ENCODE measurements around the gene ARHGEF6. TPM values are rescaled to one million over a fixed set of nuclear protein-coding genes. Genes with fewer than 3 reads are reported as not detected.

The ARHGEF6 gene
- total and polyA plus RNA-seq, 2 experiments from 2014 or later, result 3.5 to 3.7 TPM

GRCh38 chrX:136650811-136651210, 129.9 kb downstream of the ARHGEF6 start:
- no peak overlapping the region for H3K4me3 ChIP-seq
- H3K27me3 ChIP-seq, result no peaks in the 10 kb centered on the region
- WGBS (ENCODE audit: low lambda C conversion rate, missing lambda C conversion rate), result 92% methylated on average over 3 of the region's 3 CpGs
- no peaks in the 10 kb centered on the region for H3K4me1 ChIP-seq (ENCODE audit: insufficient read depth)
- H3K9me2 ChIP-seq (replicated peaks; ENCODE audit: insufficient read depth), result no peaks in the 10 kb centered on the region
- H3K79me2 ChIP-seq, result no peaks in the 10 kb centered on the region
- no peaks in the 10 kb centered on the region for H3K9me3 ChIP-seq (ENCODE audit: low read depth)
- no peak overlapping the region for H2AFZ ChIP-seq
- H3K27ac ChIP-seq, result no peak overlapping the region
- DNase-seq (ENCODE audit: low spot score), result no peak
- H3K36me3 ChIP-seq (replicated peaks; ENCODE audit: insufficient read depth, low read depth), result no peaks in the 10 kb centered on the region
- no peak for TF ChIP-seq CTCF (IDR thresholded peaks at IDR 0.05; ENCODE audit: poor library complexity)
- H4K20me1 ChIP-seq (ENCODE audit: insufficient read depth, poor library complexity, severe bottlenecking), result no peaks in the 10 kb centered on the region
- no peak overlapping the region for H3K4me2 ChIP-seq

GRCh38 chrX:136647677-136648360, 132.9 kb downstream of the ARHGEF6 start, which contains the start of gene CD40LG:
Gene CD40LG (plus strand): TSS chrX:136648158. CDS start chrX:136648249, 91 bp downstream.
- no peaks in the 10 kb centered on the region for H3K36me3 ChIP-seq (replicated peaks; ENCODE audit: insufficient read depth, low read depth)
- no peak within 1 kb of the TSS for H3K4me3 ChIP-seq
- H2AFZ ChIP-seq, result no peak within 1 kb of the TSS
- H3K9me3 ChIP-seq (ENCODE audit: low read depth), result no peaks in the 10 kb centered on the region
- 86% methylated on average over 10 of the region's 10 CpGs for WGBS (ENCODE audit: low lambda C conversion rate, missing lambda C conversion rate)
- no peak within 1 kb of the TSS for H3K27ac ChIP-seq
- no peak within 1 kb of the TSS for H3K4me2 ChIP-seq
- no peaks in the 10 kb centered on the region for H3K9me2 ChIP-seq (replicated peaks; ENCODE audit: insufficient read depth)
- no peaks in the 10 kb centered on the region for H4K20me1 ChIP-seq (ENCODE audit: insufficient read depth, poor library complexity, severe bottlenecking)
- no peak for DNase-seq (ENCODE audit: low spot score)
- H3K79me2 ChIP-seq, result no peaks in the 10 kb centered on the region
- TF ChIP-seq CTCF (IDR thresholded peaks at IDR 0.05; ENCODE audit: poor library complexity), result no peak
- no peaks in the 10 kb centered on the region for H3K4me1 ChIP-seq (ENCODE audit: insufficient read depth)
- H3K27me3 ChIP-seq, result no peaks in the 10 kb centered on the region

- H3K4me3 ChIP-seq, result no peak overlapping the region
- no peak for DNase-seq (ENCODE audit: low spot score)
- no peak overlapping the region for H3K27ac ChIP-seq
- H3K4me2 ChIP-seq, result no peak overlapping the region
- H3K79me2 ChIP-seq, result no peaks in the 10 kb centered on the region
- no peaks in the 10 kb centered on the region for H3K36me3 ChIP-seq (replicated peaks; ENCODE audit: insufficient read depth, low read depth)
- H4K20me1 ChIP-seq (ENCODE audit: insufficient read depth, poor library complexity, severe bottlenecking), result no peaks in the 10 kb centered on the region
- 51% methylated on average over 5 of the region's 5 CpGs for WGBS (ENCODE audit: low lambda C conversion rate, missing lambda C conversion rate)
- no peak overlapping the region for H2AFZ ChIP-seq
- no peaks in the 10 kb centered on the region for H3K4me1 ChIP-seq (ENCODE audit: insufficient read depth)
- no peaks in the 10 kb centered on the region for H3K9me2 ChIP-seq (replicated peaks; ENCODE audit: insufficient read depth)
- no peaks in the 10 kb centered on the region for H3K27me3 ChIP-seq
- H3K9me3 ChIP-seq (ENCODE audit: low read depth), result no peaks in the 10 kb centered on the region
- TF ChIP-seq EZH2 (IDR thresholded peaks at IDR 0.05; ENCODE audit: borderline replicate concordance), result no peak
- TF ChIP-seq CTCF (IDR thresholded peaks at IDR 0.05; ENCODE audit: poor library complexity), result no peak
- no peak for TF ChIP-seq EZH2phosphoT487 (IDR thresholded peaks at IDR 0.05; ENCODE audit: low read depth, severe bottlenecking, unreplicated experiment)
Observed at GRCh38 chrX:136646602-136647239, 134.0 kb downstream of the ARHGEF6 start.

Data from hepatocyte (in vitro differentiated cells).